Activated T-helper 2 cell treated with anti-CD3 and anti-CD28 coated beads, Interferon-gamma antibody, Interleukin-2, Interleukin-4, amounts not matched to agents 10 μg/mL and 5 μg/mL and 100 μg/mL, durations not matched to agents 14 hours and 24 hours and 36 hours (primary cell): Measurements from ENCODE around the gene TERT. TPM values are rescaled to one million over a fixed set of nuclear protein-coding genes. Genes with fewer than 3 reads are reported as not detected.
"Not testable (repeated sequence)": the region's sequence is repeated elsewhere in the genome, so short reads cannot be mapped to it uniquely, and the experiment has no call there.

ENCODE experiments used
- DNase-seq: peaks from one replicate; pipeline ENCODE4 v3.0.0; 2021; ENCODE audit warnings: low spot score
- H3K27ac Mint-ChIP-seq: one replicate; pipeline ENCODE4 v1.8.0; 2021; ENCODE audit warnings: mixed read lengths
- H3K27me3 Mint-ChIP-seq: one replicate; pipeline ENCODE4 v1.8.0; 2021; ENCODE audit warnings: low read depth, mixed read lengths
- H3K36me3 Mint-ChIP-seq: one replicate; pipeline ENCODE4 v1.8.0; 2021; ENCODE audit warnings: low read depth, mixed read lengths
- H3K4me1 Mint-ChIP-seq: one replicate; pipeline ENCODE4 v1.8.0; 2021; ENCODE audit warnings: low read depth, mixed read lengths
- H3K4me3 Mint-ChIP-seq: one replicate; pipeline ENCODE4 v1.8.0; 2021; ENCODE audit warnings: low read depth, mild to moderate bottlenecking, moderate library complexity, mixed read lengths
- H3K9me3 Mint-ChIP-seq: one replicate; pipeline ENCODE4 v1.8.0; 2021; ENCODE audit warnings: mixed read lengths
- intact Hi-C: fragments of 100-400 bp; cut with micrococcal nuclease; formaldehyde crosslinking; loops from one replicate; pipeline ENCODE4 v1.15.1; 2023
- total RNA-seq: library from RNA; stranded (reverse); gene quantifications from 2 replicates; pipeline ENCODE4 v1.2.3, GENCODE V29; 2022

Gene TERT
- total RNA-seq, 1 donor from 2014 or later, result 12.0 TPM

DNA sequence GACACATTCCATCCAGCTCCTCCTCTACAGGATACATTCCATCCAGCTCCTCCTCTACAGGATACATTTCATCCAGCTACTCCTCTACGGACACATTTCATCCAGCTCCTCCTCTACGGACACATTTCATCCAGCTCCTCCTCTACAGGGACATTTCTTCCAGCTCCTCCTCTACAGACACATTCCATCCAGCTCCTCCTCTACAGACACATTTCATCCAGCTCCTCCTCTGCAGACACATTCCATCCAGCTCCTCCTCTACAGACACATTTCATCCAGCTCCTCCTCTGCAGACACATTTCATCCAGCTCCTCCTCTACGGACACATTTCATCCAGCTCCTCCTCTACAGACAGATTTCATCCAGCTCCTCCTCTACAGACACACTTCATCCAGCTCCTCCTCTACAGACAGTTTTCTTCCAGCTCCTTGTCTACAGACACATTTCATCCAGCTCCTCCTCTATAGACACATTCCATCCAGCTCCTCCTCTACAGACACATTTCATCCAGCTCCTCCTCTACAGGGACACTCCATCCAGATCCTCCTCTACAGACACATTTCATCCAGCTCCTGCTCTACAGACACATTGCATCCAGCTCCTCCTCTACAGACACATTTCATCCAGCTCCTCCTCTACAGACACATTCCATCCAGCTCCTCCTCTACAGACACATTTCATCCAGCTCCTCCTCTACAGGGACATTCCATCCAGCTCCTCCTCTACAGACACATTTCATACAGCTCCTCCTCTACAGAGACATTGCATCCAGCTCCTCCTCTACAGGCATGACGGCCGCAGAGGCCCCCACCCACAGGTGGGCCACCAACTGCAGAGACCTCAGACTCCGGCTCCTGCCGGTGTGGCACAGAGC is 33.6 kb upstream of the TERT start:
- not testable (repeated sequence) for DNase-seq, H3K27ac Mint-ChIP-seq

DNA sequence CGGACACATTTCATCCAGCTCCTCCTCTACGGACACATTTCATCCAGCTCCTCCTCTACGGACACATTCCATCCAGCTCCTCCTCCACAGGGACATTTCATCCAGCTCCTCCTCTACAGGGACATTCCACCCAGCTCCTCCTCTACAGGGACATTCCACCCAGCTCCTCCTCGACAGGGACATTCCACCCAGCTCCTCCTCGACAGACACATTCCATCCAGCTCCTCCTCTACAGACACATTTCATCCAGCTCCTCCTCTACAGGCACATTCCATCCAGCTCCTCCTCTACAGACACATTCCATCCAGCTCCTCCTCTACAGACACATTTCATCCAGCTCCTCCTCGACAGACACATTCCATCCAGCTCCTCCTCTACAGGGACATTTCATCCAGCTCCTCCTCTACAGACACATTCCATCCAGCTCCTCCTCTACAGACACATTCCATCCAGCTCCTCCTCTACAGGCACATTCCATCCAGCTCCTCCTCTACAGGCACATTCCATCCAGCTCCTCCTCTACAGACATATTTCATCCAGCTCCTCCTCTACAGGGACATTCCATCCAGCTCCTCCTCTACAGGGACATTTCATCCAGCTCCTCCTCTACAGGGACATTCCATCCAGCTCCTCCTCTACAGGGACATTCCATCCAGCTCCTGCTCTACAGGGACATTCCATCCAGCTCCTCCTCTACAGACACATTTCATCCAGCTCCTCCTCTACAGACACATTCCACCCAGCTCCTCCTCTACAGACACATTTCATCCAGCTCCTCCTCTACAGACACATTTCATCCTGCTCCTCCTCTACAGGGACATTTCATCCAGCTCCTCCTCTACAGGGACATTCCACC is 32.3 kb upstream of the TERT start:
- DNase-seq, H3K9me3 Mint-ChIP-seq, H3K4me3 Mint-ChIP-seq, H3K4me1 Mint-ChIP-seq, intact Hi-C loops, H3K27me3 Mint-ChIP-seq, H3K27ac Mint-ChIP-seq: not testable (repeated sequence)
- peaks cover 43% of the 10 kb centered on the region for H3K36me3 Mint-ChIP-seq

More for the DNA sequence above, 33.6 kb upstream of the TERT start:
- intact Hi-C loops, H3K4me1 Mint-ChIP-seq, H3K4me3 Mint-ChIP-seq, H3K27me3 Mint-ChIP-seq, H3K9me3 Mint-ChIP-seq: not testable (repeated sequence)
- peaks cover 53% of the 10 kb centered on the region for H3K36me3 Mint-ChIP-seq

DNA sequence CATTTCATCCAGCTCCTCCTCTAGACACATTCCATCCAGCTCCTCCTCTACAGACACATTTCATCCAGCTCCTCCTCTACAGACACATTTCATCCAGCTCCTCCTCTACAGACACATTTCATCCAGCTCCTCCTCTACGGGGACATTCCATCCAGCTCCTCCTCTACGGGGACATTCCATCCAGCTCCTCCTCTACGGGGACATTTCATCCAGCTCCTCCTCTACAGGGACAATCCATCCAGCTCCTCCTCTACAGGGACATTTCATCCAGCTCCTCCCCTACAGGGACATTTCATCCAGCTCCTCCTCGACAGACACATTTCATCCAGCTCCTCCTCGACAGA is 31.6 kb upstream of the TERT start:
- H3K27me3 Mint-ChIP-seq, H3K9me3 Mint-ChIP-seq, H3K27ac Mint-ChIP-seq, DNase-seq, intact Hi-C loops, H3K4me1 Mint-ChIP-seq, H3K4me3 Mint-ChIP-seq: not testable (repeated sequence)
- peaks cover 45% of the 10 kb centered on the region for H3K36me3 Mint-ChIP-seq

DNA sequence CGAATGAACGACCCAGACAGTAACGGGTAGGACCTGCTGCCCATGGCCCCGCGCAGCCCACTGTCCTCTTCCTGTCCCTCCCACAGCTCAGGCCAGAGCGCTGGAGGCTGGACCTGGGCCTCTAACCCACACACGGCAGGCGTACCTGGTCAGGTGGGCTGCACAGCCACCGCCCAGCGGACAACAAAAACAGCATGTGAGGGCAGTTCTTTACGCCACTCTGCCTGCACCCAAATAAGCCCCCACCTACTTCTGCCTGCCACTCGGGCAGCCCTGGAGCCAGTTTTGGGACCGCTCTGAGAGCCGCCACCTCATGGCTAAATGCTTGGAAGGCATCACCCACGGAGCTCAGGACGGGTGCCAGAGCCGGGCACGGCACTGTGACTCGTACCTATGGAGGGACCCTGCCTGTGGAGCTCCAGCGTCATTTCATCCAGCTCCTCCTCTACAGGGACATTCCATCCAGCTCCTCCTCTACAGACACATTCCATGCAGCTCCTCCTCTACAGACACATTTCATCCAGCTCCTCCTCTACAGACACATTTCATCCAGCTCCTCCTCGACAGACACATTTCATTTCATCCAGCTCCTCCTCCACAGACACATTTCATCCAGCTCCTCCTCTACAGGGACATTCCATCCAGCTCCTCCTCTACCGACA is 31.1 kb upstream of the TERT start:
- Mint-ChIP-seq H3K36me3 (peaks cover 47% of the 10 kb centered on the region), H3K27me3 (no peaks in the 10 kb centered on the region), H3K9me3 (no peaks in the 10 kb centered on the region), H3K4me1 (no peaks in the 10 kb centered on the region), H3K4me3 (no peak overlapping the region), H3K27ac (no peak overlapping the region)
- no peak for DNase-seq
- intact Hi-C loops, result no loop called here

DNA sequence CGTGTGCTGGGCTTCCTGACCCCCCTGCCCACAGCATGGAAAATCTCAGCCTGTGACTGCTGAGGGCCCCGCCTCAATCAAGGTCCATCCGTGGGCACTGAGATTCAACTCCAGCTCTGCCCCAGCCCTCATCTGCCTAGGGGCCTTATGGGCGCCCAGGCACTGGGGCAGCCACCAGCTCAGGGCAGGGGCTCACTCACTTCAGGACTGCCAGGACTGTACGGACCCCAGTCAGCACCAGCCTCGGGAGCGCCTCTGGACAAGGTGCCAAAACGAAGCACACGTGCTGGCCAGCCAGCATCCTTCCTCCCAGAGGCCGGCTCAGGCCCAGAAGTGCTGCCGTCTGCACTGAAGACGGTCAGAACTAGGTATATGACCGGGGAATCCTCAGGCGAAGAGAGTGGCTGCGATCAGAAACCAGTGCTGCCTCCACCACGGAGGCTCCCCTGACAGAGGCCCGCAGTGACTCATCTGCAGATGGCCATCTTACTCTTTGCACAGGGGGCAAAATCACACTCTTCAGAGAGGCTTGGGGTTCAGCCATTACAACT is 30.4 kb upstream of the TERT start:
- no peak for DNase-seq
- H3K4me3 Mint-ChIP-seq, result no peak overlapping the region
- H3K36me3 Mint-ChIP-seq, result peaks cover 46% of the 10 kb centered on the region
- intact Hi-C loops, result no loop called here
- no peak overlapping the region for H3K27ac Mint-ChIP-seq
- H3K27me3 Mint-ChIP-seq, result no peaks in the 10 kb centered on the region
- no peaks in the 10 kb centered on the region for H3K9me3 Mint-ChIP-seq
- no peaks in the 10 kb centered on the region for H3K4me1 Mint-ChIP-seq

DNA sequence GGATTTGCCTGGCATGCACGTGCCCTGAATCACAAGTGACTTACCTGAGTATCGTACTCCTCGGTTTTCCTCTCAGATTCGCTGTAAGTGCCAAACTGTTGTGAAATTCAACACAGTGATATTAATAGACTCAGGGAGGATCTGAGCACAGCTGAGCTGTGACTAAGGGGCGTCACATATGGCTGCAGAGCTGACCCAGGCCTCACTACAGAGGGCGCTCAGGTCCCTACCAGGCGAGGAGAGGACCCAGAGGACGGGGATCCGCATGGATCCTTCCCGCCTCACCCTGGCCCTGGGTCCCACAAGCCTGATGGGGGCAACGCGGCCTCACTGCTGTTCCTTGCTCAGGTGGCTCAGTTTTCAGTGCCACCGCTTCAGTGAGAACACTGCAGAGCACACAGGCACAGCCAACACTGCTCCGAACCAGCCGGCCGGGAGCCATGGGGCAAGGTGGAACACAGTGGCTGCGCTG is 29.9 kb upstream of the TERT start:
- intact Hi-C loops, result no loop called here
- no peaks in the 10 kb centered on the region for H3K4me1 Mint-ChIP-seq
- H3K9me3 Mint-ChIP-seq, result no peaks in the 10 kb centered on the region
- peaks cover 50% of the 10 kb centered on the region for H3K36me3 Mint-ChIP-seq
- no peak for DNase-seq
- no peak overlapping the region for H3K4me3 Mint-ChIP-seq
- no peaks in the 10 kb centered on the region for H3K27me3 Mint-ChIP-seq
- no peak overlapping the region for H3K27ac Mint-ChIP-seq

DNA sequence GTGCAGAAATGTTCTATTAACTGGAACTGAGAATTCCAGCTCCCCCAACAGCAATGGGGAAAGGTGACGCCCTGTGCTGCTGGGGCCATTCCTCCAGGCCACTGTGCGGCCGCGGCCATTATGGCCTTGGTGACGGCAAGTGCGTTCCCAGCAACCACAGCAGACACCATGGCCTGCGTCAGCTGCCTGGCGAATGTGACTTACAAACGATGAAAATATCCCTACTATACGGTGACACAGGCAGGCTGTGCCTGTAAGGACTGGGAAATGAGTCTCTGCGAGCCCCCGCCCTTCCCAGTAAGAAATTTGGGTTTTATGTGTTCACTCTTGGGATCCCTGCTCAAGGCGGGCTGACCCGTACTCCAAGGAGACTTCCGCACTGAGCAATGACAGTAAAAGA is 29.4 kb upstream of the TERT start:
- Mint-ChIP-seq H3K36me3 (peaks cover 55% of the 10 kb centered on the region), H3K27me3 (no peaks in the 10 kb centered on the region), H3K4me1 (no peaks in the 10 kb centered on the region), H3K27ac (no peak overlapping the region), H3K4me3 (no peak overlapping the region), H3K9me3 (no peaks in the 10 kb centered on the region)
- no peak for DNase-seq
- intact Hi-C loops, result no loop called here

DNA sequence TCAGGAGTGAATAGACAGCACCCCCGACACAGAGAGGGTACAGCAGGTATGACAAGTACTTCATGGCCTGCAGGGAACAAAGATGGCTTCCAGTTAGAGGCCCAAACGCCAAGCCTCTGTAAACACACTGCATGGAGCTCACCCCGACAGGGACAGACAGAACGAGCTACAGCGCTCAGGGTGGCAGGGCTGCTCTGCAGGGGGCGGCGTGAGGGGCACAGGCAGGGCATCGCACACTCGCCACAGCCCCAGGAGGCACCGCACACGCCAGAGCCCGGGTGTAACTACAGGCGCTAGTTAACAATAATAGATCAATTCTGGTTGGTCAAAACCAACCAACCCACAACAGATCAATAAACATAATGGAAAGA is 28.9 kb upstream of the TERT start:
- Mint-ChIP-seq H3K27me3 (no peaks in the 10 kb centered on the region), H3K27ac (no peak overlapping the region)
- no peak for DNase-seq

DNA sequence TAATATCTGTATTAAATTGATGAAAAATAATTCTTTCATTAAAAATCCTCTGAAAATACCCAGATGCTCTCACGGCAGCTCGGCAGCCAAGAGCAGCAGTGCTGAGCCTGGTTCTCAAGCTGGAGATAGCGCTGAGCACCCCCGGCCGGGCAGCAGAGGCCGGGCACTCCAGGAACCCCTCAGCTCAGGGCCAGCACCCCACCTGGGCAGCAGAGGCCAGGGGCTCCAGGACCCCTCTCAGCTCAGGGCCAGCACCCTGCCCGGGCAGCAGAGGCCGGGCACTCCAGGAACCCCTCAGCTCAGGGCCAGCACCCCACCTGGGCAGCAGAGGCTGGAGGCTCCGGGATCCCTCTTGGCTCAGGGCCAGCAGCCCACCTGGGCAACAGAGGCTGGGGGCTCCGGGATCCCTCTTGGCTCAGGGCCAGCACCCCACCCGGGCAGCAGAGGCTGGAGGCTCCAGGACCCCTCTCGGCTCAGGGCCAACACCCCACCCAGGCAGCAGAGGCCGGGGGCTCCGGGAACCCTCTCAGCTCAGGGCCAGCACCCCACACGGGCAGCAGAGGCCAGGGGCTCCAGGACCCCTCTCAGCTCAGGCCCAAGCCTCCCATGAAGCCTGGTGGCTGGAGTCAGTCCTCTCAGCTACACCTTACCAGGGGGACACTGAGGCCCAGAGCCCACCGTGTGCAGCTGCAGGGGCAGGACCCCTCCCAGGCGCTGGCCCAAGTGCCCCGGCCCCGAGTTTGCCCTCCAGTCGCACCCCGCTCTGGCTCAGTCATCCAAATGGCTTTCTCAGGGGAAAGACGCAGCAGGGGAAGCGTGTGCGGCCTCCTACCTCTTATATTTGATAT is 28.3 kb upstream of the TERT start:
- H3K27ac Mint-ChIP-seq, result no peak overlapping the region
- no peaks in the 10 kb centered on the region for H3K9me3 Mint-ChIP-seq
- peaks cover 62% of the 10 kb centered on the region for H3K36me3 Mint-ChIP-seq
- no peaks in the 10 kb centered on the region for H3K27me3 Mint-ChIP-seq
- H3K4me1 Mint-ChIP-seq, result no peaks in the 10 kb centered on the region
- intact Hi-C loops, result no loop called here
- no peak overlapping the region for H3K4me3 Mint-ChIP-seq
- no peak for DNase-seq

More for the DNA sequence above, 28.9 kb upstream of the TERT start:
- Mint-ChIP-seq H3K4me3 (no peak overlapping the region), H3K9me3 (no peaks in the 10 kb centered on the region), H3K36me3 (peaks cover 60% of the 10 kb centered on the region), H3K4me1 (no peaks in the 10 kb centered on the region)
- intact Hi-C loops, result no loop called here

DNA sequence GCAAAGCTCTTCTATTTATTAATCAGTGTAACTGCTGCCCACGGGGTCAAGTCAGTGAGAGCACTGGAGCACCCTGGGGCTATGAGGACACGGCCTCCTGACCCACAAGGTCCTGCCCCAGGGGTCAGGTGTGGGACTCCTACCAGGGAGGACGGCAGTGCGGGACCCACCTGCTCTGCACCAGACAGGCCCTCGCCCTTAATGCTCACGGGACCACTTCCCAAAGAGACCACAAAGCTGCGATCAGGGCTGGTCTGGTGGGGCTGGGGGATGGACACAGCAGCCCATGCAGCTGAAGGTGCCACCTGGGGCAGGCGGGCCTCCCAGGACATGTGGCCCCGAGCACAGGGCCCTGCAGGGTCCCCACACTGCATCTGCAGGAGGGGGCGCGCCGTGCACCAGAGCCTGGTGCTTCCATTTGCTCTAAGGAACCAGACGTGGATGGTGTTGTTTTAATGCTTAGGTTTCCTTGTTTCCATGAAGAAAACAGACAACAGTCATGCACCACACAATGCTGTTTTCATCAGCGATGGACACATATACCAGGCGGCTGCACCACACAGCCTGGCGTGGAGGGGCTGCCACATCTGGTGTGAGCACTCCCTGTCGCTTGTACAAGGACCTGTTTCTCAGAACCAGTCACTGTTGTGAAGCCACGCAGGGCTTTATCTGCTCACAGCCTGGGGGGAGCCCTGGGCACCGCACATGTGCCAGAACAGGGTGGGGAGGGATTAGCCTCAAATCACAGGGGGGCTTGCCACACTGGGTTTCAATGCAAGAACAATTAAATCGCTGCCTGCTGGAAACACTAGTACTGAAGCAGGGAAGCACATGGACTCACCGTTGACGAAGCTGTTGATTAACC is 27.4 kb upstream of the TERT start:
- no peaks in the 10 kb centered on the region for H3K9me3 Mint-ChIP-seq
- no peak overlapping the region for H3K27ac Mint-ChIP-seq

DNA sequence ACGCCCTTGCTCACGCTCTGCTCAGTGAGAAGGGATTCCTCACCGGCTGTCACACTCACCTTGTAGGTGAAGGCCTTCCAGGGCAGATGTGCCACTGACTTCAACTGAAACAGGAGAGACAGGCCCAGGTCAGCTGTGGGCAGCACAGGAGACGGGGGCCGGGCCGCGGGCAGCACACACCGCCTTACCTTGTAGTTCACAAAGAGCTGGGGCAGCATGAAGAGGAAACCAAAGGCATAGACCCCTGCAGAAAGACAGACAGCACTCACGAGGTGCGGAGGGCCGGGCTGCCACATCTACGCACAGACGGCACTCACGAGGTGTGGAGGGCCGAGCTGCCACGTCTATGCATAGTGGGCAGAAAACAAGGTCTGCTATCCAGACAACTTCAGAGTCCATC is 26.7 kb upstream of the TERT start:
- Mint-ChIP-seq H3K27me3 (no peaks in the 10 kb centered on the region), H3K4me1 (peaks cover 8% of the 10 kb centered on the region), H3K27ac (no peak overlapping the region), H3K36me3 (peaks cover 75% of the 10 kb centered on the region), H3K4me3 (no peak overlapping the region), H3K9me3 (no peaks in the 10 kb centered on the region)
- intact Hi-C loops, result no loop called here
- no peak for DNase-seq

More for the DNA sequence above, 27.4 kb upstream of the TERT start:
- Mint-ChIP-seq H3K36me3 (peaks cover 69% of the 10 kb centered on the region), H3K4me1 (peaks cover 3% of the 10 kb centered on the region), H3K27me3 (no peaks in the 10 kb centered on the region), H3K4me3 (no peak overlapping the region)
- no peak for DNase-seq
- intact Hi-C loops, result no loop called here
